Fibroblast of lung (primary cell): ENCODE data around the gene BCKDHB.

Source experiments
- CTCF ChIP-seq, 2 donors: IDR thresholded peaks in 1 of 2; conservative IDR thresholded peaks in 1 of 2; 1 replicate in 1 of 2; 2 replicates in 1 of 2; pipeline ENCODE4 v1.5.1; 2011 to 2012; ENCODE audit warnings: low read length in 2 of 2, control low read depth in 1 of 2, inconsistent platforms in 1 of 2, low read depth in 1 of 2, mild to moderate bottlenecking in 1 of 2
- EZH2 ChIP-seq: IDR thresholded peaks from 2 replicates; pipeline ENCODE4 v1.5.1; 2012; ENCODE audit warnings: low read length, control low read depth, mild to moderate bottlenecking; ENCODE audit errors: missing control alignments

GRCh38 chr6:80382811-80383210 is 276.3 kb downstream of the BCKDHB start:
- TF ChIP-seq CTCF (conservative IDR thresholded peaks at IDR 0.05 in 1 of 2, IDR thresholded peaks at IDR 0.05 in 1 of 2; ENCODE audit: low read depth in 1 of 2, low read length in 2 of 2) (no peak), EZH2 (no peak)
